ENCODE measurements around the gene ANKS1B.

ANKS1B gene

DNA sequence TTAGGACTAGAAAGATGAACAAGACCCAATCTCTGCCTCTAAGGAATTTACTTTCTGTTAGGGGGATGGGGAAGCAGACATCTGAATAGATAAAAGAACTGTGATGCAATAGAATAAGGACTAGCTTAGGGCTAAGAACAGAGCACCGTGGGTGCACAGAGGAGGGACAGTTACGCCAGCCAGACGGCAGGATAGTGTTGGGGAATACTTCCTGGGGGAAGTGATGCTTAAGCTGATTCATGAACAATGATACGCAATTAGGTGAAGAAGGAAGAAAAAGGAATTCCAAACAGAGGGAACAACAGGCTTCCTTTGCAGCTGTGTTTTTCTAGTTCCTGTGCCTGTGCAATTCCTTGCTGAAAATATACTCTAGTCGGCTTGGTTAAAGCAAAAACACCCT is 838.6 kb downstream of the ANKS1B start:
- DNase-seq (ENCODE audit: low read depth), result no peak
- TF ChIP-seq CTCF (IDR thresholded peaks at IDR 0.05; ENCODE audit: insufficient read depth, low read depth, low read length, missing control alignments), result no peak
- H3K4me3 ChIP-seq (ENCODE audit: low read depth, low read length), result no peak overlapping the region

DNA sequence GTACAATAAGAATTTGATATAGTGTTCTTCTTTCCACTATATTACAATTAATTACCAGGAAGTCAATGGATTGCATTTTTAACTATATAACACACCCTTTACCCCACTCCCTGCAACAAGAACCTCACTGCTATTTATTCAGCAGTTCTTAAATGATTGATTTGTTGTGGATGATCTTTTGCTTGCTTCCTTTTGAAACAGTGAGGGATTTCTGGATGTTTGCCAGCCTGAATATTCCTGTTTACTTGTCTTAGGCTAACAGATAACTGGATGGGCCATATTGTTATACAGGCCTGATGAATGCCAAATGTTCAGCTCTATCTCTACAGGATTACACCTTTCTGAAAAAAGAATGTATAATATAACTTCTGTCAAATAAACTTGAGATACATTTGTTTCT is 842.1 kb downstream of the ANKS1B start:
- DNase-seq (ENCODE audit: low read depth), result no peak
- H3K4me3 ChIP-seq (ENCODE audit: low read depth, low read length), result no peak overlapping the region
- no peak for TF ChIP-seq CTCF (IDR thresholded peaks at IDR 0.05; ENCODE audit: insufficient read depth, low read depth, low read length, missing control alignments)

- no peak for TF ChIP-seq CTCF (IDR thresholded peaks at IDR 0.05; ENCODE audit: insufficient read depth, low read depth, low read length, missing control alignments)
- DNase-seq (ENCODE audit: low read depth), result no peak
- H3K4me3 ChIP-seq (ENCODE audit: low read depth, low read length), result no peak overlapping the region
Measured at GRCh38 chr12:99140017-99140720, 844.6 kb downstream of the ANKS1B start.

DNA sequence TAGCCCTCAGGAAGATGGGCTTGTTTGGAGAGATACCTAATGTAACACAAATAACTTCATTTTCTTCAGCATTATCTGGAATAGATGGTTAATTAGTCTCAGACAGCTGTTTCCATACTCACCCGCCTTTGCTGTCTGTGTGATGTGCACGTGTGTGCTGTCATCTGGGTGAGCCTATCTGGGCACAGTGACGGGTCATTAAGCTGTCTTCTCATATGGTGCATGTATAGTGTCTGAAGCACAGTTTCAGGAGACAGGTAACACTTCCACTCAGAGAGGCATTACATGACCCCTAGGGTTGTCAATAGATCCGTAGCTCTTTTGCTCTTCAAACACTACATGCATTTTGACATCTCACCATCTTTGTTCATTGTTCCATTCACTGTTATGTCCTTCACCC is 846.3 kb downstream of the ANKS1B start:
- DNase-seq (ENCODE audit: low read depth), result no peak
- no peak overlapping the region for H3K4me3 ChIP-seq (ENCODE audit: low read depth, low read length)
- no peak for TF ChIP-seq CTCF (IDR thresholded peaks at IDR 0.05; ENCODE audit: insufficient read depth, low read depth, low read length, missing control alignments)

- TF ChIP-seq CTCF (IDR thresholded peaks at IDR 0.05; ENCODE audit: insufficient read depth, low read depth, low read length, missing control alignments), result peak; percentile 15
Measured at GRCh38 chr12:99137124-99137855, 847.4 kb downstream of the ANKS1B start.

GRCh38 chr12:99136516-99136915 is 848.2 kb downstream of the ANKS1B start:
- no peak overlapping the region for H3K4me3 ChIP-seq (ENCODE audit: low read depth, low read length)
- no peak for DNase-seq (ENCODE audit: low read depth)
- no peak for TF ChIP-seq CTCF (IDR thresholded peaks at IDR 0.05; ENCODE audit: insufficient read depth, low read depth, low read length, missing control alignments)

More at GRCh38 chr12:99137124-99137855, 847.4 kb downstream of the ANKS1B start:
- no peak overlapping the region for H3K4me3 ChIP-seq (ENCODE audit: low read depth, low read length)
- DNase-seq (ENCODE audit: low read depth), result peak; percentile 17

Measured in GM12865 (cell line).